DND-41 (cell line): ENCODE data around the gene RAB3D.

Source experiments
- ATAC-seq: fragments of 200-7000 bp; cut with Tn5 transposase; 3 replicates; pipeline ENCODE4 v1.9.1; 2021; ENCODE audit warnings: low read depth; ENCODE audit not compliant: insufficient read depth
- DNase-seq: peaks from one replicate; pipeline ENCODE4 v3.0.0-alpha.2; 2020
- H2AFZ ChIP-seq: 2 replicates; pipeline ENCODE4 v1.6.0; 2012; ENCODE audit warnings: low read depth, low read length
- H3K27ac ChIP-seq: 2 replicates; pipeline ENCODE4 v1.5.1; 2012; ENCODE audit warnings: low read length, inconsistent platforms
- H3K27me3 ChIP-seq: fragments of 200-600 bp; sonication (generic); 2 replicates; pipeline ENCODE4 v1.6.0; 2012; ENCODE audit warnings: low read length, mild to moderate bottlenecking, inconsistent platforms; ENCODE audit not compliant: insufficient read depth, poor library complexity
- H3K36me3 ChIP-seq: 2 replicates; pipeline ENCODE4 v1.5.1; 2012; ENCODE audit warnings: low read length, inconsistent platforms; ENCODE audit not compliant: insufficient read depth
- H3K4me1 ChIP-seq: 2 replicates; pipeline ENCODE4 v1.5.1; 2012; ENCODE audit warnings: mild to moderate bottlenecking, low read length; ENCODE audit not compliant: insufficient read depth
- H3K4me2 ChIP-seq: 2 replicates; pipeline ENCODE4 v1.6.0; 2012; ENCODE audit warnings: mild to moderate bottlenecking, moderate library complexity, low read length, inconsistent platforms; ENCODE audit not compliant: insufficient read depth
- H3K4me3 ChIP-seq, 2 experiments: fragments of 200-600 bp in 1 of 2; shearing (Covaris generic) in 1 of 2; 2 replicates each; pipeline ENCODE4 v1.5.1; 2012 to 2016; ENCODE audit warnings: inconsistent platforms in 2 of 2, low read length in 2 of 2, mild to moderate bottlenecking in 2 of 2, low read depth in 1 of 2, moderate library complexity in 1 of 2
- H3K79me2 ChIP-seq: 2 replicates; pipeline ENCODE4 v1.6.0; 2012; ENCODE audit warnings: low read length, inconsistent platforms; ENCODE audit not compliant: insufficient read depth
- H3K9ac ChIP-seq: 2 replicates; pipeline ENCODE4 v1.6.0; 2012; ENCODE audit warnings: low read depth, mild to moderate bottlenecking, inconsistent platforms, low read length, moderate library complexity
- H3K9me3 ChIP-seq: 2 replicates; pipeline ENCODE4 v1.5.1; 2012; ENCODE audit warnings: low read length, moderate library complexity, mild to moderate bottlenecking, inconsistent platforms; ENCODE audit not compliant: insufficient read depth, severe bottlenecking
- H4K20me1 ChIP-seq: 2 replicates; pipeline ENCODE4 v1.6.0; 2012; ENCODE audit warnings: low read length; ENCODE audit not compliant: insufficient read depth
- CTCF ChIP-seq: IDR thresholded peaks from 2 replicates; pipeline ENCODE4 v1.5.1; 2012; ENCODE audit warnings: borderline replicate concordance, low read length, moderate library complexity, mild to moderate bottlenecking; ENCODE audit not compliant: poor library complexity, severe bottlenecking; ENCODE audit errors: extremely low read depth
- EZH2 ChIP-seq: IDR thresholded peaks from 3 replicates; pipeline ENCODE4 v1.6.1; 2012; ENCODE audit warnings: borderline replicate concordance, low read depth, mild to moderate bottlenecking, moderate library complexity, low read length, inconsistent platforms; ENCODE audit not compliant: severe bottlenecking

Gene RAB3D

GRCh38 chr19:11361037-11361770, 21.7 kb upstream of the RAB3D start:
- no peak overlapping the region for H3K9ac ChIP-seq
- H3K27ac ChIP-seq = no peak overlapping the region
- H3K9me3 ChIP-seq = no peaks in the 10 kb centered on the region
- no peak overlapping the region for H3K4me2 ChIP-seq
- ATAC-seq (no peak), DNase-seq (no peak)
- no peaks in the 10 kb centered on the region for H3K27me3 ChIP-seq
- no peak overlapping the region for H2AFZ ChIP-seq
- H3K79me2 ChIP-seq = no peaks in the 10 kb centered on the region
- peaks cover 3% of the 10 kb centered on the region; the same call in 1 of the 2 replicates for H4K20me1 ChIP-seq
- peaks cover 4% of the 10 kb centered on the region for H3K36me3 ChIP-seq
- H3K4me1 ChIP-seq = peaks cover under 1% of the 10 kb centered on the region; the same call in 1 of the 2 replicates
- TF ChIP-seq EZH2 = no peak
- TF ChIP-seq CTCF = no peak
- no peak overlapping the region for H3K4me3 ChIP-seq

GRCh38 chr19:11359421-11359820, 20.0 kb upstream of the RAB3D start:
- H3K4me3 ChIP-seq = no peak overlapping the region
- peaks cover 3% of the 10 kb centered on the region; the same call in 1 of the 2 replicates for H4K20me1 ChIP-seq
- DNase-seq (no peak), ATAC-seq (no peak)
- H3K4me1 ChIP-seq = peaks cover 11% of the 10 kb centered on the region
- H2AFZ ChIP-seq = no peak overlapping the region
- H3K4me2 ChIP-seq = no peak overlapping the region
- H3K36me3 ChIP-seq = peaks cover 4% of the 10 kb centered on the region
- no peak overlapping the region for H3K27ac ChIP-seq
- H3K9ac ChIP-seq = no peak overlapping the region
- no peaks in the 10 kb centered on the region for H3K9me3 ChIP-seq
- no peak for TF ChIP-seq CTCF
- no peak for TF ChIP-seq EZH2
- no peaks in the 10 kb centered on the region for H3K79me2 ChIP-seq
- no peaks in the 10 kb centered on the region for H3K27me3 ChIP-seq

- Histone ChIP-seq H3K27ac (no peak overlapping the region), H3K27me3 (no peaks in the 10 kb centered on the region), H3K9me3 (no peaks in the 10 kb centered on the region), H3K36me3 (peaks cover 4% of the 10 kb centered on the region; the same call in 1 of the 2 replicates), H4K20me1 (peaks cover 3% of the 10 kb centered on the region; the same call in 1 of the 2 replicates), H3K4me3 (no peak overlapping the region), H3K4me1 (peaks cover 11% of the 10 kb centered on the region), H3K4me2 (no peak overlapping the region), H2AFZ (no peak overlapping the region), H3K79me2 (no peaks in the 10 kb centered on the region), H3K9ac (no peak overlapping the region)
- TF ChIP-seq EZH2 = no peak
- TF ChIP-seq CTCF = no peak
- DNase-seq (no peak), ATAC-seq (no peak)
These were observed 17.5 kb upstream of the RAB3D start for GRCh38 chr19:11356676-11357550.
